Caco-2 (cell line): ENCODE measurements around the gene SRI. TPM values are rescaled to one million over a fixed set of nuclear protein-coding genes. Genes with fewer than 3 reads are reported as not detected.

Source experiments
- total RNA-seq: library from RNA; stranded (reverse); gene quantifications from 2 replicates; pipeline ENCODE4 v1.2.3, GENCODE V29; 2022

The SRI gene
- total RNA-seq, 1 experiment from 2014 or later: 103 TPM

Other genes starting within 250 kb of the SRI start
- gene STEAP4, start 86.9 kb upstream of the SRI start, total RNA-seq: 0.05 TPM in 1 of 2 replicates, not detected in the other